Suprapubic skin (tissue), 4 donors: ENCODE results near the gene SATB2. TPM values are rescaled to one million over a fixed set of nuclear protein-coding genes. Genes with fewer than 3 reads are reported as not detected.

Experiments used
- DNase-seq, 2 donors: peaks; one replicate each; pipeline ENCODE4 v3.0.0-alpha.2; 2019; ENCODE audit warnings: low spot score in 2 of 2
- H3K27ac ChIP-seq: fragments of 200-600 bp; sonication (generic); one replicate; pipeline ENCODE4 v1.5.1; 2019
- H3K27me3 ChIP-seq: fragments of 200-600 bp; sonication (generic); one replicate; pipeline ENCODE4 v1.5.1; 2019
- H3K36me3 ChIP-seq: fragments of 200-600 bp; sonication (generic); one replicate; pipeline ENCODE4 v1.5.1; 2019
- H3K4me1 ChIP-seq: fragments of 200-600 bp; sonication (generic); one replicate; pipeline ENCODE4 v1.5.1; 2019
- H3K4me3 ChIP-seq: fragments of 200-600 bp; sonication (generic); one replicate; pipeline ENCODE4 v1.5.1; 2019; ENCODE audit warnings: mild to moderate bottlenecking
- H3K9me3 ChIP-seq: fragments of 200-600 bp; sonication (generic); one replicate; pipeline ENCODE4 v1.5.1; 2019
- EP300 ChIP-seq: sonication (generic); formaldehyde crosslinking; IDR thresholded peaks from one replicate; pipeline ENCODE4 v1.6.1; 2017; ENCODE audit warnings: antibody characterized with exemption
- POLR2A ChIP-seq, 2 donors: fragments of 450-650 bp; IDR thresholded peaks; one replicate each; pipeline ENCODE4 v1.6.1; 2017; ENCODE audit warnings: antibody characterized with exemption in 2 of 2, mild to moderate bottlenecking in 2 of 2, moderate library complexity in 2 of 2
- POLR2AphosphoS5 ChIP-seq, 3 donors: sonication (generic); formaldehyde crosslinking; IDR thresholded peaks; one replicate each; pipeline ENCODE4 v1.6.1; 2017; ENCODE audit warnings: antibody characterized with exemption in 3 of 3
- WGBS: methylation state at CpG from one replicate; pipeline ENCODE4 v1.1.5; 2018; 5-methylcytosine and 5-hydroxymethylcytosine counted together
- total RNA-seq, 4 donors: library from RNA; depleted of rRNA; stranded (reverse); fragments of >200 nt; gene quantifications; one replicate each; pipeline ENCODE4 v1.1.0, GENCODE V29; 2016
- TF ChIP-seq, protein P1 (sequence below), 2 donors: fragments of 200-600 bp in 1 of 2; fragments of 450-650 bp in 1 of 2; sonication (generic) in 1 of 2; IDR thresholded peaks; one replicate each; pipeline ENCODE4 v1.5.1; 2016 to 2019; ENCODE audit warnings: antibody characterized with exemption in 2 of 2, mild to moderate bottlenecking in 1 of 2, moderate library complexity in 1 of 2

The SATB2 gene
- total RNA-seq, 4 donors from 2014 or later = 2.9 to 12.1 (median 3.9) TPM

DNA sequence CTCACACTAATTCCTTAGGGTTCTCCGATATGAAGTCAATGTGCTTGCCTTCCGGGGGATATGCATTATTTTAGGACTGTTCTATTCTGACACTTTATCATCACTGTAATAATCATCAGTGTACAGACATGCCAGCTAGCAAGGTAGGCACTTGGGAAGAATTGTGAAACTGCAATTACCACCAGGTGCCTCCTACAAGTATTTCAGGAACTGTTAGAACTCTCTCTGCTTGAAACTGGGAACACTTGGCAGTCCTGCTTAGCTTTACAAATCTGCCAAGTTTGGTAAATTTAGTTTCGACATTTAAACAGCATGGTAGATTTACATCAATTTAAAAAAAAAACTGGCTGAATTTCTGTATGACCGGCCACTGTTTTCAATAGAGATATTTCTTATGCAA, 128.7 kb downstream of the SATB2 start:
- WGBS = 82% methylated on average over 4 of the region's 4 CpGs

DNA sequence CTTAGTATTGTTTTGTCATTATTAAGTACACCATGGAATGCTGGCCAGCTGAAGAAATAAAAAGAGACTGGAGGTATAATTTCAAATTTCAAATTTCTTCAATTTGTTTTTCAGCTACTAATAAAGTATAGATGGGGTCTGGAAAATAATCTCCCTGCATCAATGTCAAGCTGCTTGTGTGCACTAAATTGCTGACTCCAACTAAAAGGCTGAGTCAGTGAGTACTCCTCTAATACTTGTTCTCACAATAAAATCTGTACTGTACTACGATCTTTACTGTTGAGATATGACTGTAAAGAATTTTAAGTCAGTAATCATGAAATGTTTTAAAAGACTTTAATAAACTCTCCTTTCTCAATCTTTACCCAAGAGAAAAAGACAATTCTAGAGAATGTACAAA, 131.9 kb downstream of the SATB2 start:
- Histone ChIP-seq H3K27me3 (no peaks in the 10 kb centered on the region), H3K36me3 (no peaks in the 10 kb centered on the region), H3K4me1 (no peaks in the 10 kb centered on the region), H3K4me3 (no peak overlapping the region), H3K9me3 (no peaks in the 10 kb centered on the region), H3K27ac (no peak overlapping the region)
- TF ChIP-seq POLR2AphosphoS5 (IDR thresholded peaks at IDR 0.05) (no peak), POLR2A (IDR thresholded peaks at IDR 0.05) (no peak)
- WGBS = 80% methylated on average over 1 of the region's 1 CpG
- no peak for DNase-seq

More for the DNA sequence above, 128.7 kb downstream of the SATB2 start:
- H3K36me3 ChIP-seq = no peaks in the 10 kb centered on the region
- H3K27me3 ChIP-seq = no peaks in the 10 kb centered on the region
- no peak overlapping the region for H3K27ac ChIP-seq
- H3K9me3 ChIP-seq = no peaks in the 10 kb centered on the region
- DNase-seq = no peak
- H3K4me1 ChIP-seq = no peaks in the 10 kb centered on the region
- TF ChIP-seq, protein P1, sequence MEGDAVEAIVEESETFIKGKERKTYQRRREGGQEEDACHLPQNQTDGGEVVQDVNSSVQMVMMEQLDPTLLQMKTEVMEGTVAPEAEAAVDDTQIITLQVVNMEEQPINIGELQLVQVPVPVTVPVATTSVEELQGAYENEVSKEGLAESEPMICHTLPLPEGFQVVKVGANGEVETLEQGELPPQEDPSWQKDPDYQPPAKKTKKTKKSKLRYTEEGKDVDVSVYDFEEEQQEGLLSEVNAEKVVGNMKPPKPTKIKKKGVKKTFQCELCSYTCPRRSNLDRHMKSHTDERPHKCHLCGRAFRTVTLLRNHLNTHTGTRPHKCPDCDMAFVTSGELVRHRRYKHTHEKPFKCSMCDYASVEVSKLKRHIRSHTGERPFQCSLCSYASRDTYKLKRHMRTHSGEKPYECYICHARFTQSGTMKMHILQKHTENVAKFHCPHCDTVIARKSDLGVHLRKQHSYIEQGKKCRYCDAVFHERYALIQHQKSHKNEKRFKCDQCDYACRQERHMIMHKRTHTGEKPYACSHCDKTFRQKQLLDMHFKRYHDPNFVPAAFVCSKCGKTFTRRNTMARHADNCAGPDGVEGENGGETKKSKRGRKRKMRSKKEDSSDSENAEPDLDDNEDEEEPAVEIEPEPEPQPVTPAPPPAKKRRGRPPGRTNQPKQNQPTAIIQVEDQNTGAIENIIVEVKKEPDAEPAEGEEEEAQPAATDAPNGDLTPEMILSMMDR (IDR thresholded peaks at IDR 0.05) = no peak
- TF ChIP-seq POLR2A (IDR thresholded peaks at IDR 0.05) (no peak), EP300 (no peak), POLR2AphosphoS5 (IDR thresholded peaks at IDR 0.05) (no peak)
- H3K4me3 ChIP-seq = no peak overlapping the region

DNA sequence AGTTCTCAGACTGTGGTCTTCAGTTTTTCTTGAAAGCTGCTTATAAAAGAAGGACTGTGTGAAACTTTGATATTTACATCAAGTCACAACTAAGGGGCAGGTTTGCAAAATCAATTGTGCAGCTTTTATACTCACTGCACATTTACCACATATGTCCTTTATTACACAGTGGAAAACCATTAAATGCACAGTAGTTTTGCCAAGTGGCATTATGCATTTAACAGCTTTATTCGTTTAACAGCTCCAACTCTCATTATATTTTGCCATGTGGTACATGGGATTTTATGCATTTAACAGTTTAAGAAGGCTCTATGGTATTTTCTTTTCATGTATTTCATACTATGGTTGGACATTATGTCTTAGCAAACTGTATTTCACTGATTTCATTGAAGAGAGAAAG, 135.6 kb downstream of the SATB2 start:
- H3K4me3 ChIP-seq = no peak overlapping the region
- H3K4me1 ChIP-seq = no peaks in the 10 kb centered on the region
- H3K27me3 ChIP-seq = no peaks in the 10 kb centered on the region
- no peaks in the 10 kb centered on the region for H3K36me3 ChIP-seq
- H3K9me3 ChIP-seq = no peaks in the 10 kb centered on the region
- no peak overlapping the region for H3K27ac ChIP-seq
- DNase-seq = no peak
- TF ChIP-seq POLR2A (IDR thresholded peaks at IDR 0.05) = no peak
- TF ChIP-seq, protein P1 (IDR thresholded peaks at IDR 0.05) = no peak
- no peak for TF ChIP-seq POLR2AphosphoS5 (IDR thresholded peaks at IDR 0.05)
- no peak for TF ChIP-seq EP300
- 65% methylated on average over 1 of the region's 1 CpG for WGBS

DNA sequence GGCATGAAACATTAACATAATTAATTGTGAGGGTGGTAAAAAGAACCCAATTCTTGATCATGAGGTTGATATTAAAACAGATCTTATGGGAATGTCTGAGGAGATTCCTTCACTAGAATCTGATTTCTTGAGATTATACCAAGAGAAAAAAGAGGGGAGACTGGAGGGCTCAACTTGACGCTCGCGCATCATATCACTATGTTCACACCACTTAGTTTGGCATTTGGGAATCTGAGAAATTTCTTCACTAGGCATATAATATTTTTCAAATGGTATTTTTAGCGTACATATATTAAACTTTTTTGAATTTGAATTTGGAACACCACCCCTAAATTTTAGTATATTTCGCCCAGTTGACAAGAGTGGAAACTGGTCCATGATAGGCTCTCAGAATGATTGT, 140.1 kb downstream of the SATB2 start:
- 96% methylated on average over 5 of the region's 5 CpGs for WGBS
- no peaks in the 10 kb centered on the region for H3K9me3 ChIP-seq
- no peaks in the 10 kb centered on the region for H3K27me3 ChIP-seq
- H3K4me1 ChIP-seq = no peaks in the 10 kb centered on the region
- no peak overlapping the region for H3K27ac ChIP-seq
- TF ChIP-seq EP300 = no peak
- no peak for TF ChIP-seq POLR2AphosphoS5 (IDR thresholded peaks at IDR 0.05)
- TF ChIP-seq, protein P1 (IDR thresholded peaks at IDR 0.05) = no peak
- no peak for TF ChIP-seq POLR2A (IDR thresholded peaks at IDR 0.05)
- no peaks in the 10 kb centered on the region for H3K36me3 ChIP-seq
- no peak for DNase-seq
- no peak overlapping the region for H3K4me3 ChIP-seq

DNA sequence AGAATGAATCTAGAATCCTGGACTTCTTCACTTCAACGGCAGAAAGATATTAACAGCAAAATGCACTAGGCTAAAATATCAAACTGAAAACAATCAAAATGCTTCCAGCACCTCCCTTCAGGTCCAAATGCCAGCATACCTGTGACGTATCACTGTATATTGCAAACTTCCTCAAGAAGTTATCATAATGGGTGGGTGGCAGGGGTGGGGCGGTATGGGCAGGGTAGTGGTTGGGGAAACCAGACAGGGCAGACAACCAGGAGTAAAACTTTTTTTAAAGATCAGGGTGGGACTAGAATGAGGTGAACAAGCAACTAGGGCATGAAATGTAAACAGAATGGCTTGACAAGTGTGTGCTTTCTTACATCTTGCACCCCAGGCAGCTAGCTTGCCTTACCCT, 140.9 kb downstream of the SATB2 start:
- DNase-seq = no peak
- Histone ChIP-seq H3K27ac (no peak overlapping the region), H3K36me3 (no peaks in the 10 kb centered on the region), H3K4me1 (no peaks in the 10 kb centered on the region), H3K4me3 (no peak overlapping the region), H3K27me3 (no peaks in the 10 kb centered on the region), H3K9me3 (no peaks in the 10 kb centered on the region)
- TF ChIP-seq POLR2AphosphoS5 (IDR thresholded peaks at IDR 0.05) (no peak), POLR2A (IDR thresholded peaks at IDR 0.05) (no peak), EP300 (no peak)
- TF ChIP-seq, protein P1 (IDR thresholded peaks at IDR 0.05) = no peak
- 87% methylated on average over 3 of the region's 3 CpGs for WGBS
